ENCODE data around the gene OR7C2. TPM values are rescaled to one million over a fixed set of nuclear protein-coding genes. Genes with fewer than 3 reads are reported as not detected.
"Not testable (repeated sequence)": the region's sequence is repeated elsewhere in the genome, so short reads cannot be mapped to it uniquely, and the experiment has no call there.

The OR7C2 gene
- polyA plus RNA-seq (ENCODE audit: insufficient read length in 4 of 4), result not detected

GRCh38 chr19:14941189-14941588 is at the start of gene OR7C2:
Gene OR7C2 (plus strand): TSS chr19:14941489. CDS start chr19:14941489, 0 bp downstream.
- no peak for DNase-seq (ENCODE audit: low read depth in 4 of 4, low spot score in 2 of 4)

DNA sequence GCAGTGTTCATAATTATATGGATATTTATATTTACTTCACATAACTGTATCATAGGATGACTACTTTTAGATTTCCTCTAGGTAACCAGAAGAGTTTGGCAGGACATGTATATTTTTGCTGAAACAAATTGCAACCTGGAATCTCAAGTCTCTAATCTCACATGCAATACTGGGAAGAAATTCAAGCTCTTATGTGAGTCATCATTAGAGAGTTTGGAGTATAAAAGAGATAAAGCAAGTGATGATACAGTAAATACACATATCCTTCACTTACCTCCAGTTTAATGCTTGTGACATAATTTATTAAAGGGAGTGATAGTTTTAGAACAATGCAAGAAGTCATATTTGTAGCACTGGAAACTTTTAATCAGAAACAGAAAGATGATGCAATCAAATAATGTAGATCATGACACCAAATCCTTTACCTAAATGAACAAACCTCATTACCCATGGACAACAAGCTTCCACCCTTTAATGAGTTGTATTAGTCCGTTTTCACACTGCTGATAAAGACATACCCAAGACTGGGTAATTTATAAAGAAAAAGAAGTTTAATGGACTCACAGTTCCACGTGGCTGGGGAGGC is 39.5 kb upstream of the OR7C2 start:
- no peak for DNase-seq (ENCODE audit: low read depth in 4 of 4, low spot score in 2 of 4)

- DNase-seq (ENCODE audit: low read depth in 4 of 4, low spot score in 2 of 4), result no peak
Measured at GRCh38 chr19:14906711-14907110, 34.6 kb upstream of the OR7C2 start.

GRCh38 chr19:14915116-14915515 is 26.2 kb upstream of the OR7C2 start:
- DNase-seq (ENCODE audit: low read depth in 4 of 4, low spot score in 2 of 4), result no peak

GRCh38 chr19:14916848-14917247 is 24.4 kb upstream of the OR7C2 start:
- no peak for DNase-seq (ENCODE audit: low read depth in 4 of 4, low spot score in 2 of 4)

- DNase-seq (ENCODE audit: low read depth in 4 of 4, low spot score in 2 of 4), result no peak
Measured at GRCh38 chr19:14933506-14933905, 7.8 kb upstream of the OR7C2 start.

DNA sequence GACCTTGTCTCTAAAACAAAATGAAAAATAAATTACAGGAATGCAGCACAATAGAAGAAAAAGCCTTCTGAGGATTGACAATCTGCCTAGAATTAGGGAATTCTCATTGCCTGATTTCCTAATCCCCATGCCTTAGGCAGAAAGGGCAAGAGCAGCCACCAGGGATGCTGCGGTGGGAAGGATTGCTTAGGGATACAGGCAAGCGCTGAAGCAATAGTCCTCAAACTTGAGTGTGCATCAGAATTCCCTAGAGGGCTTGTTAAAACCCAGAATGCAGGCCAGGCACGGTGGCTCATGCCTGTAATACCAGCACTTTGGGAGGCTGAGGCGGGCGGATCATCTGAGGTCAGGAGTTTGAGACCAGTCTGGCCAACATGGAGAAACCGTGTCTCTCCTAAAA is 1.0 kb upstream of the OR7C2 start:
- no peak for DNase-seq (ENCODE audit: low read depth in 4 of 4, low spot score in 2 of 4)

DNA sequence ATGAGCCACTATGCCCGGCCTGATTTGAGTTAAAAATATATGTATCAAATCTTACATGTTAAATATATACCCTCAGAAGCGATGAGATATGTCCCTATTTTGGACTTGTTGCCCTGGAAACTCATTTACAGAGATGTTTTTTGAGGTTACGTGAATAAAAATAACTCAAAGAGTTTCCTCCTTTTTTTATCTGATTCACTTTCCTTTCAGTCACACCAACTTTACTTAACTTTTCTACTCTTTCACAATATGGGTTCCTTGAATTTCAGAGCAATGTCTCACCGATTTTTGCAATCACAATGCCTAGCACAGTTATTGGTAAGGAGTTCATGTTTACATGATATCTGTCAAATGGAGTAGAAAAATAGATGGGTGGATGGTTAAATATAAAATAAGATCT is 2.3 kb downstream of the OR7C2 start:
- DNase-seq (ENCODE audit: low read depth in 4 of 4, low spot score in 2 of 4), result no peak

DNA sequence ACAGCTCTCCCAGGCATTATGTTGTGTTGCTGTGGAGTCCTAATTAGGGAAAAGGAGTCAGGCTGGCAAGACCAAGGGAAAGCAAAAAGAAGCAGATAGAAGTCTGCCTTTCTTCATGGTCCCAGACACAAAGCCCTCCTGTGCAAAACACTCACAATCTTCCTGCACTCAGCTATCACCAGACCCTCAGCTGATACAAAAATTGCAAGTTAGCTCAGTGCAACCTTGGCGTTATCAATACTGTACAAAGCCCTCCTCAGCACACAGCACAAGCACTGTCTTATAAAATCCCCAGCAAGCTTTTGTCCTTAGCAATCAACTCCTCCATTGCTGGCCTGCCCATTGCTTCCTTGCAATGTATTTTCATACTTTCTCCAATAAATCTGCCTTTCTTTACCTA is 3.2 kb downstream of the OR7C2 start:
- DNase-seq (ENCODE audit: low read depth in 4 of 4, low spot score in 2 of 4), result no peak

DNA sequence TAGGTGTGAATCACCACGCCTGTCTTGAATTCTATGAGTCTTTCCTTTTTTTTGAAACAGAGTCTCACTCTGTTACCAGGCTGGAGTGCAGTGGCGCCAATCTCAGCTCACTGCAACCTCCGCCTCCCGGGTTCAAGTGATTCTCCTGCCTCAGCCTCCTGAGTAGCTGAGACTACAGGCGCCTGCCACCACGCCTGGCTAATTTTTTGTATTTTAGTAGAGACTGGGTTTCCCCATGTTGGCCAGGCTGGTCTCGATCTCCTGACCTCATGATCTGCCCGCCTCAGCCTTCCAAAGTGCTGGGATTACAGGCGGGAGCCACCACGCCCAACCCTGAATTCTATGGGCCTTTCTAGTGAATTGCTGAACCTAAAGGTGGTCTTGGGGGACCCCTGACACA is 8.1 kb downstream of the OR7C2 start:
- DNase-seq (ENCODE audit: low read depth in 4 of 4, low spot score in 2 of 4), result not testable (repeated sequence)

- no peak for DNase-seq (ENCODE audit: low read depth in 4 of 4, low spot score in 2 of 4)
Measured at GRCh38 chr19:14949876-14950275, 8.6 kb downstream of the OR7C2 start.

- no peak for DNase-seq (ENCODE audit: low read depth in 4 of 4, low spot score in 2 of 4)
Measured at GRCh38 chr19:14950421-14950820, 9.1 kb downstream of the OR7C2 start.

- DNase-seq (ENCODE audit: low read depth in 4 of 4, low spot score in 2 of 4), result no peak
Measured at GRCh38 chr19:14952767-14953166, 11.5 kb downstream of the OR7C2 start.

- DNase-seq (ENCODE audit: low read depth in 4 of 4, low spot score in 2 of 4), result no peak
Measured at GRCh38 chr19:14954071-14954655, 12.9 kb downstream of the OR7C2 start.

DNA sequence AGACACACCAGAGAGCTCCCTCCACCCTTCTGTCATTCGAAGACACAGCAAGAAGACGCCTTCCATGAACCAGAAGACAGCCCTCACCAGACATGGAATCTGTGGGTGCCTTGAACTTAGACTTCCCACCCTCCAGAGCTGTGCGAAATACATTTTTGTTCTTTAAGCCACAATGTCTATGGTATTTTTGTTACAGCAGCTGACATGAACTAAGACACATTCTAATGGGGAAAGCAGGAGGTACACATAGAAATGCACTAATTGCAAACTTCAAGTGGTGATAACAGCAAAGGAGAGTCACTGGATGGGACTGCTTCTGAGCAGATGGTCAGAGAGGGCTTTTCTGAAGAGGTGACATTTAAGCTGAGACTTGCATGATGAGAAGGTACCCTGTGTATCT is 16.2 kb downstream of the OR7C2 start:
- DNase-seq (ENCODE audit: low read depth in 4 of 4, low spot score in 2 of 4), result no peak

GRCh38 chr19:14959263-14959662 is 18.0 kb downstream of the OR7C2 start:
- no peak for DNase-seq (ENCODE audit: low read depth in 4 of 4, low spot score in 2 of 4)

- no peak for DNase-seq (ENCODE audit: low read depth in 4 of 4, low spot score in 2 of 4)
Measured at GRCh38 chr19:14961956-14962685, 20.8 kb downstream of the OR7C2 start.

- no peak for DNase-seq (ENCODE audit: low read depth in 4 of 4, low spot score in 2 of 4)
Measured at GRCh38 chr19:14968247-14968646, 27.0 kb downstream of the OR7C2 start.

DNA sequence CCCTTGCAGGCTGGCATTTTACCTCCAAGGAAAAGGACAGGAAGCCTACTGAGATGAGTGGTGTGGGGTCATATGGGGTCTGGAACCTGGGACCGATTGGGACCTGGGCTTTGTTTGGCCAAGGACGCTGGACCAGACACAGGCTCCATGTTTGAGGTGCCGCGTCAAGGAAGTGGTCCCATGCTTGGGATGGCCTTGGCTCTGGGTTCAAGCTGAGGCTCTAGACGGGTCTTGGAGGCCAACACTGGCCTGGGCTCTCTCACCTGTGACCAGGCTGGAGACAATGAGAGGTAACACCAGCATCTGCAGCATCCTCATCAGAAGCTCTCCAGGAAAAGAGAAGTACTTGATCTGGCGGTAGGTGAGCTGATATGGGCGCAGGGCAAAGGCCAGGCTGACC is 30.2 kb downstream of the OR7C2 start:
- DNase-seq (ENCODE audit: low read depth in 4 of 4, low spot score in 2 of 4), result no peak

DNA sequence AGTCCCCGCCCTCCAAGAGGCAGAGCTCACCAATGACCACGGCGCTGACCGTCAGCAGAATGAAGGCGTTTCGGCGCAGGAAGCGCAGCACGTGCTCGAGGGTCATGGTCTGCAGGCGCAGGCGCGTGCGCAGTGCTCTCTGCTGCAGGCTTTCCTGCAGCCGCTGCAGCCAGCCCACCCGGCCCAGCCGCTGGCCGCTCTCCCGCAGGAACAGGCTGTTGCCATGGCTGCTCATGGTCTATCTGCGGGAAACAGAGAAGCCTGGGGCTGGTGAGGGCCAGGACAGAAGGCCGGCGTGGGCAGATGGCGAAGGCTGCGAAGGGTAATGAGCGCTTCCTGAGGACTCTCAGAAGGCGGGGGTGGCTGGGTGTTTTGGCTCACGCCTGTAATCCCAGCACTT is 31.4 kb downstream of the OR7C2 start:
- no peak for DNase-seq (ENCODE audit: low read depth in 4 of 4, low spot score in 2 of 4)

DNA sequence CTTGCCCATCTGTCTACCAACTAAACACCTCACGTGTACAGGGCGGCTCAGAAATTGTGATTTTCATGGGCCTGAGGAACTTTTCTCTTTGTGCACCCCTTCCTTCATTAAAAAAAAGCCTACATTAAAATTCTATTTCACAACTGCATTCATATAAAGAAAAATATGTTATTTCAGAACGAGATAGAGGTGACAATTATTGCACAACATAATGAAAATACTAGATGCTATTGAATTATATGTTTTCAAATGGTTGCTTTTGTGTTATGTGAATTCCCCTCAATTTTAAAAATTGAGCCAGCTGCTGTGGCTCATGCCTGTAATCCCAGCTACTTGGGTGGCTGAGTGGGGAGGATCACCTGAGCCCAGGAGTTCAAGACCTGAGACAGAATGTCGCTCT is 33.2 kb downstream of the OR7C2 start:
- DNase-seq (ENCODE audit: low read depth in 4 of 4, low spot score in 2 of 4), result no peak

- no peak for DNase-seq (ENCODE audit: low read depth in 4 of 4, low spot score in 2 of 4)
Measured at GRCh38 chr19:14977128-14977527, 35.8 kb downstream of the OR7C2 start.

Measured in left renal cortex interstitium (tissue), 4 donors.